ENCODE data around the gene SLC7A10. TPM values are rescaled to one million over a fixed set of nuclear protein-coding genes. Genes with fewer than 3 reads are reported as not detected.

SLC7A10 gene
- not detected for total RNA-seq

DNA sequence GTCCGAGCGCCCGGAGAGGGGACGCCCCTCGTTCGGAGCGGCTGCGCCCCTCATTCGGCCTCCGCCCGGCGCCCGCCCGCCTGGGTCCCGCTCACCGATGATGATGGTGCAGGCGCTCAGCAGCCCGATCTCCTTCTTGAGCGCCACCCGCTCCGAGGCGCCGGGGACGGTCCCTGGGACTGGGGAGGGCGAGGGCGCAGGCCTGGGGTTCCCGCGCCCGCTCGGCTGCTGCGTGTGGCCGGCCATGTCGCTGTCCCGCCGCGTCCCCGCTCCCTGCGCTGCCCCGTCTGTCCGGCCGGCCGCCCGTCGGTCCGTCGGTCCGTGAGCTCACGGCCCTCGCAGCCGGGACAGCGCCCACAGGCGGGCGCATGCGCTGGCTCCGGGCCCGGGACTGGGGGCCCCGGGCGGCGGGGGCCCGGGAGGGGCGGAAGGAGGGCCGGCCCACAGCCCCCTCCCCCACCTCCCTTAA is at the start of gene SLC7A10:
TSS of gene SLC7A10 (minus strand) at position 393 of the 469 bp plus-strand sequence. CDS start at position 246, 147 bp downstream.
- CTCF ChIA-PET: no interaction called here
- ATAC-seq: peak; percentile 31
- intact Hi-C loops (cut with micrococcal nuclease): no loop called here

DNA sequence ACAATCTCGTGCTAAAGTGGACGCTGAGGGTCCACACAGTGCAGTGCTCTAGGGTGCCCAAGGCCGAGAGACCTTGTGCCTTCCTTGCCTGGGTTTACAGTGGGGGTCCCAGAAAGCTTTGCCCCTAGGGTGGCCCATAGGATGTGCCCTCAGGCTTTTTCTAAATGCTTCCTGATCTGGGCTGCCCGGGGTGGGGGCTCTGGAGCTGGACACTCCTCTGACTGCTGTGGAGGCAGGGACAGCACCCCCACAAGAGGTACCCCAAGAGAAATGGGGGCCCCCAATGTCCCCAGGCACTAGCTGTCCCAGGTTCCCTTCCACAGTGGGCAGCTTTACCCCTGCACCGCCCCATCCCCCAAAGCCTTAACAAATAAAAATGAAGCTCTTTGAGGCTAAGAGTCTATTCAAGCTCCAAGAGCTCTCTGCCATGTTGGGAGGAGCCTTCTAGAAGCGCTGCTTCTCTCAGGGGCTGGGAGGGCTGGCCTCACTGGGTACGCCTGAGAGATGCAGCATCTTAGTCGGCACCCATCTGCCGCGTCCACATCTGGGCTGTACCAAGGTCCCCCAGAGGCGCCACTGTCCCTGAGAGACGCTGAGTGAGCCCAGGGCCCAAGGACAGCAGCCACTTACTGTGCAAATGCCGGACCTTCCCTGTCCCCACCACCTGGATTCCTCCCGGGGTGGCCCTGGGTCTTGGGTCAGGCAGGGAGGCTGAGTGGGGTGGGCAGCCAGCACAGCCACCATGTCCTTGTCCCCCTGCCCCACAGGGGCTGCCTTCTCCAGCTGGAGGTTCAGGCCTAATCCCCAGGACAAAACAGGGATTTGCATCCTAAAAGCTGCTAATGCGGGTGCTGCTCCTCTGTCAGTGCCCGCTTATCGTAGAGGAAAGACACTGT is 49.3 kb upstream of the SLC7A10 start:
- ChIA-PET CTCF (interaction anchor here (1.3 kb wide), 1 partner anchor 132 kb away, joined by 3 read pairs; no protein-coding TSS in a partner anchor), POLR2A (no interaction called here)
- no peak for DNase-seq
- no peaks in the 10 kb centered on the region for H3K36me3 Mint-ChIP-seq (ENCODE audit: low read depth)
- H3K27me3 Mint-ChIP-seq: no peaks in the 10 kb centered on the region
- no peaks in the 10 kb centered on the region for H3K9me3 Mint-ChIP-seq
- no peak for ATAC-seq
- H3K27ac Mint-ChIP-seq: no peak overlapping the region
- TF ChIP-seq, protein P1, sequence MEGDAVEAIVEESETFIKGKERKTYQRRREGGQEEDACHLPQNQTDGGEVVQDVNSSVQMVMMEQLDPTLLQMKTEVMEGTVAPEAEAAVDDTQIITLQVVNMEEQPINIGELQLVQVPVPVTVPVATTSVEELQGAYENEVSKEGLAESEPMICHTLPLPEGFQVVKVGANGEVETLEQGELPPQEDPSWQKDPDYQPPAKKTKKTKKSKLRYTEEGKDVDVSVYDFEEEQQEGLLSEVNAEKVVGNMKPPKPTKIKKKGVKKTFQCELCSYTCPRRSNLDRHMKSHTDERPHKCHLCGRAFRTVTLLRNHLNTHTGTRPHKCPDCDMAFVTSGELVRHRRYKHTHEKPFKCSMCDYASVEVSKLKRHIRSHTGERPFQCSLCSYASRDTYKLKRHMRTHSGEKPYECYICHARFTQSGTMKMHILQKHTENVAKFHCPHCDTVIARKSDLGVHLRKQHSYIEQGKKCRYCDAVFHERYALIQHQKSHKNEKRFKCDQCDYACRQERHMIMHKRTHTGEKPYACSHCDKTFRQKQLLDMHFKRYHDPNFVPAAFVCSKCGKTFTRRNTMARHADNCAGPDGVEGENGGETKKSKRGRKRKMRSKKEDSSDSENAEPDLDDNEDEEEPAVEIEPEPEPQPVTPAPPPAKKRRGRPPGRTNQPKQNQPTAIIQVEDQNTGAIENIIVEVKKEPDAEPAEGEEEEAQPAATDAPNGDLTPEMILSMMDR (IDR thresholded peaks at IDR 0.05): no peak
- no peak overlapping the region for H3K4me3 Mint-ChIP-seq
- peaks cover 7% of the 10 kb centered on the region for H3K4me1 Mint-ChIP-seq (ENCODE audit: low read depth)
- intact Hi-C loops (cut with micrococcal nuclease): no loop called here

More for the DNA sequence above, at the start of gene SLC7A10:
- H3K4me1 Mint-ChIP-seq (ENCODE audit: low read depth): peaks cover 7% of the 10 kb centered on the region
- POLR2A ChIA-PET: interaction anchor here (1.3 kb wide), 1 partner anchor 189 kb away, joined by 3 read pairs; no protein-coding TSS in a partner anchor
- DNase-seq: no peak
- peaks cover 52% of the 10 kb centered on the region for H3K27me3 Mint-ChIP-seq
- H3K4me3 Mint-ChIP-seq: peak within 1 kb of the TSS; percentile 35
- no peak within 1 kb of the TSS for H3K27ac Mint-ChIP-seq
- peaks cover 14% of the 10 kb centered on the region for H3K9me3 Mint-ChIP-seq
- TF ChIP-seq, protein P1 (IDR thresholded peaks at IDR 0.05): no peak
- H3K36me3 Mint-ChIP-seq (ENCODE audit: low read depth): peaks cover 4% of the 10 kb centered on the region

DNA sequence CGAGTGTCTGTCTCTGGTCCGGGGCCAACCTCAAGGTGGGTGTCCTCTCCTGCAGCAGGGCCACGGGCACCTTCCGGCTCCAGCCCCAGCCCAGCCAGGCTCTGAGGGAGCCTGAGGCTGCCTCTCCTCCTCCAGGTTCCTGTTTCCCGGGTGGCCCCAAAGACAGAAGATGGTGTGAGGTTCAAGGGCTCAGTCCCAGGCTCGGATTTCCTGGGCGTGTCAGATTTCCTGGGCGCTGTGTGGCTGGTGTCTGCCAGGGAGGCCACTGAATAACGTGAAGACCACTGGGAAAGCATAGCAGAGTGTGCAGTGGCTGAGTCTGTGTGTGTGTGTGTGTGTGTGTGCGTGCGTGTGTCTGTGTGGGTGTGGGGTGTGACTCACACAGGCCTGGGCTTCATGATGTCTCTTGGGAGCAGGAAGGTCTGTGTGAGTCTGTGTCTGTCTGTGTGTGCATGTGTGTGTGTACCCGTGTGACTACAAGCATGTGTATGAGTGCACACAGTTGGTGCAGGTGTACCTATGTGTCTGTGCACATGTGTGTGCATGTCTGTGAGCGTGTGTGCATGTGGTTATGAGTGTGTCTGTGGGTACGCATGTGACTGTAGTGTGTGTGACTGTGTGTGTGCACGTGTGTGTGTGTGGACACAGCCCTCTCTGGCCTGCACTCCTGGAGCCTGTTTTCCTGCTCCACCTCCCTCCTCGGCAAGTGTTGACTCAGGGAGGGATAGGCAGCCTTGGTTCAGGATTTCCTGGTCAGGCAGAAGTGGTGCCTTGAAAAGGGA is 48.4 kb upstream of the SLC7A10 start:
- TF ChIP-seq, protein P1 (IDR thresholded peaks at IDR 0.05): no peak
- H3K9me3 Mint-ChIP-seq: no peaks in the 10 kb centered on the region
- no peaks in the 10 kb centered on the region for H3K27me3 Mint-ChIP-seq
- peaks cover 6% of the 10 kb centered on the region for H3K4me1 Mint-ChIP-seq (ENCODE audit: low read depth)
- H3K36me3 Mint-ChIP-seq (ENCODE audit: low read depth): no peaks in the 10 kb centered on the region
- intact Hi-C loops (cut with micrococcal nuclease): no loop called here
- CTCF ChIA-PET: interaction anchor here (1.3 kb wide), 1 partner anchor 133 kb away, joined by 3 read pairs; no protein-coding TSS in a partner anchor
- DNase-seq: peak; percentile 67
- H3K27ac Mint-ChIP-seq: no peak overlapping the region
- no peak overlapping the region for H3K4me3 Mint-ChIP-seq
- POLR2A ChIA-PET: no interaction called here
- ATAC-seq: peak; percentile 82

DNA sequence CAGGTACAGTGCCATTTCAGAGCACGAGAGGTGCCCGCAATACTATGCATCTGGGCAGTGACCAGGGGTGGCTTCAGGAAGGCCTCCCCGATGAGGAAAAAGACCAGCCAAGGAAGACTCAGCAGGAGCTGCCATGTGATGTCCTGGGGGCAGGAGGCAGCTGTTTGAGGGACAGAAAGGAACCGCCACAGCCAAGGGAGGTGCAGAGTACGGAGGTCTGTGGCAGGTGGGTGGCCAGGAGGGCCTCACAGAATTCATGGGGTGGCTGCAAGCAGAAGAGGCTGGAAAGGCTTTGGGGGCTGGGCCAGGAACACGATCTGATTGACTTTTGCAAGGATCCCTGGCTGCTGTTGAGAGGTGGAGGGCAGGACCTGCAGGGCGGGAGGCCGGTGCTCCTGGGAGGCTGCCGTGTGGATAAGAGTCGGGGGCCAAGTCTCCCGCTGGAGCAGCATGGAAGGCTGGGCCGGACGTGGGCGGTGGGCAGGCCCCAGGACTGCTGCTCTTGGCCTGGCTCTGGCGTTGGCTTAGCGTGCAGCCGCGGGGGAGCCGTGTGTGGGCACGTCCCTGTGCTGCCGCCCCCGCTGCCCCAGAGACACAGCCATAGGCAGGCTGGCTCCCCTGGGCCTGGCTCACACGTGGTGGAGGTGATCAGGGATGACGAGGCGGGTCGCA is 47.6 kb upstream of the SLC7A10 start:
- H3K4me1 Mint-ChIP-seq (ENCODE audit: low read depth): peaks cover 6% of the 10 kb centered on the region
- TF ChIP-seq, protein P1 (IDR thresholded peaks at IDR 0.05): no peak
- intact Hi-C loops (cut with micrococcal nuclease): no loop called here
- POLR2A ChIA-PET: no interaction called here
- H3K27me3 Mint-ChIP-seq: no peaks in the 10 kb centered on the region
- H3K9me3 Mint-ChIP-seq: no peaks in the 10 kb centered on the region
- CTCF ChIA-PET: no interaction called here
- DNase-seq (no peak), ATAC-seq (no peak)
- H3K27ac Mint-ChIP-seq: no peak overlapping the region
- no peak overlapping the region for H3K4me3 Mint-ChIP-seq
- no peaks in the 10 kb centered on the region for H3K36me3 Mint-ChIP-seq (ENCODE audit: low read depth)

Measured in activated CD8-positive, alpha-beta T cell treated with anti-CD3 and anti-CD28 coated beads for 36 hours (primary cell).